Upper lobe of left lung (tissue), 4 donors: ENCODE data around the gene DLG2.
"Not testable (repeated sequence)": the region's sequence is repeated elsewhere in the genome, so short reads cannot be mapped to it uniquely, and the experiment has no call there.

ENCODE experiments used
- POLR2A ChIP-seq, 4 donors: fragments of 450-650 bp; IDR thresholded peaks; one replicate each; pipeline ENCODE4 v1.5.1; 2016 to 2017; ENCODE audit warnings: antibody characterized with exemption in 4 of 4, mild to moderate bottlenecking in 2 of 4
- TF ChIP-seq, protein P1 (sequence below), 6 experiments: fragments of 450-650 bp in 4 of 6; fragments of 200-600 bp in 2 of 6; sonication (generic) in 2 of 6; IDR thresholded peaks; one replicate each; pipeline ENCODE4 v1.5.1; 2016 to 2019; ENCODE audit warnings: antibody characterized with exemption in 6 of 6

- TF ChIP-seq, protein P1, sequence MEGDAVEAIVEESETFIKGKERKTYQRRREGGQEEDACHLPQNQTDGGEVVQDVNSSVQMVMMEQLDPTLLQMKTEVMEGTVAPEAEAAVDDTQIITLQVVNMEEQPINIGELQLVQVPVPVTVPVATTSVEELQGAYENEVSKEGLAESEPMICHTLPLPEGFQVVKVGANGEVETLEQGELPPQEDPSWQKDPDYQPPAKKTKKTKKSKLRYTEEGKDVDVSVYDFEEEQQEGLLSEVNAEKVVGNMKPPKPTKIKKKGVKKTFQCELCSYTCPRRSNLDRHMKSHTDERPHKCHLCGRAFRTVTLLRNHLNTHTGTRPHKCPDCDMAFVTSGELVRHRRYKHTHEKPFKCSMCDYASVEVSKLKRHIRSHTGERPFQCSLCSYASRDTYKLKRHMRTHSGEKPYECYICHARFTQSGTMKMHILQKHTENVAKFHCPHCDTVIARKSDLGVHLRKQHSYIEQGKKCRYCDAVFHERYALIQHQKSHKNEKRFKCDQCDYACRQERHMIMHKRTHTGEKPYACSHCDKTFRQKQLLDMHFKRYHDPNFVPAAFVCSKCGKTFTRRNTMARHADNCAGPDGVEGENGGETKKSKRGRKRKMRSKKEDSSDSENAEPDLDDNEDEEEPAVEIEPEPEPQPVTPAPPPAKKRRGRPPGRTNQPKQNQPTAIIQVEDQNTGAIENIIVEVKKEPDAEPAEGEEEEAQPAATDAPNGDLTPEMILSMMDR (IDR thresholded peaks at IDR 0.05) = not testable (repeated sequence)
- TF ChIP-seq POLR2A (IDR thresholded peaks at IDR 0.05) = not testable (repeated sequence)
Measured at GRCh38 chr11:85609286-85609685, 17.9 kb downstream of the DLG2 start.
